Measurements from ENCODE around the gene NTRK2.

GRCh38 chr9:84969084-84969483 is 299.6 kb downstream of the NTRK2 start:
- TF ChIP-seq CTCF (IDR thresholded peaks at IDR 0.05; ENCODE audit: insufficient read depth, low read depth, low read length) (no peak), EZH2 (IDR thresholded peaks at IDR 0.05; ENCODE audit: insufficient read depth, low read length) (no peak)
